Stimulated activated CD4-positive, alpha-beta T cell treated with anti-CD3 and anti-CD28 coated beads, Interleukin-2, amount 100 ng/mL, for 24 hours (primary cell): Measurements from ENCODE around the gene B3GNT7.
"Not testable (repeated sequence)": the region's sequence is repeated elsewhere in the genome, so short reads cannot be mapped to it uniquely, and the experiment has no call there.

Experiments used
- DNase-seq, 2 donors: peaks; one replicate each; pipeline ENCODE4 v3.0.0-alpha.2; 2020

The B3GNT7 gene

DNA sequence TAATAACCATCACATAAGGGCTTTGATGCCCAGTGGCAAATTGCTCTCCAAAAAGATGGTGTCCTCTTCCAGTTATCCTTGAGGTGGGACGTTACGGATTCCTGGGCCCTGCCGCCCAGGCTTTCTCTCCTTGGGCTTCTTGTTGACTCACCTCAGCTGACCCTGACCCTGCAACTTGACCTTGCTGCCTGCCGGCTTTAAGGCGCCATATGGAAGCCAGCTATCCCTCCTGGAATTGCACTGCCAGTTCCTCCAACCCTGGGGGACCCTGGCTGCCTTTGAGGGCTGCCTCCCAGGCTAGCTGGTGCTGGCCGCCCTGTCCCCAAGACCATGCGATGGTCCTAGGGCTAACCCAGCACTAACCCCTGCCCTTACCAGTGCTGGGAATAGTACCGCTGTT is 28.3 kb upstream of the B3GNT7 start:
- no peak for DNase-seq

DNA sequence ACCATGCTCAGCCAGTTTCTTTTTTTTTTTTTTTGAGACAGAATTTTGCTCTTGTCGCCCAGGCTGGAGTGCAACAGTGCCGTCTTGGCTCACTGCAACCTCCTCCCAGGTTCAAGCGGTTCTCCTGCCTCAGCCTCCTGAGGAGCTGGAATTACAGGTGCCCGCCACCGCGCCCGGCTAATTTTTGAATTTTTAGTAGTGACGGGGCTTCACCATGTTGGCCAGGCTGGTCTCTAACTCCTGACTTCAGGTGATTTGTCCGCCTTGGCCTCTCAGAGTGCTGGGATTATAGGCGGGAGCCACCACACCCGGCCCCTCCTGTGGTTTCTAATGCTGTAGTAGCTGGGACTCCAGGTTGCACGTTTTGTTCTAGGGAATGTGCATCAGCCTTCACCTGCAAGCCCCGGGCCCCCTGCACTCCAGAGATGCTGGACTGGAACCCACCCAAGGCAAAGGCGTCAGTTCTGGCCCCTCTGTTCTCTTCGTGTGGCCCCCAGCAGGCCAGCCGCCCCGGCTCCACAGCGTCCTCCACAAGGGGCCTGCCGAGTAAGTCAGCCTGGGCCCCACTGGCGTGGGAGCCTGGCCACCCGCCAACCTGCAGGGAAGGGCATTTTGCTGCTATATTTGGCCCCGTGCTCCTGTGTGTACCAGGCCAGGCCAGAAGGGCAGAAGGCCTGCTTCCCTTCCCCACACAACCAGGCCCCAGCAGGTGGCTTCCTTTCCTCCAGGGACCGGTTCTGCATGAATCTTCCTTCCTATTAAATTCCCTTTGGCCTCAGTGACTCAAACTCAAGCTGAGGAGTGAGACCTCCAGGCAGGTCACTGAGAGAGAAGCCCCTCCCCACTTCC is 25.7 kb upstream of the B3GNT7 start:
- DNase-seq = no peak

DNA sequence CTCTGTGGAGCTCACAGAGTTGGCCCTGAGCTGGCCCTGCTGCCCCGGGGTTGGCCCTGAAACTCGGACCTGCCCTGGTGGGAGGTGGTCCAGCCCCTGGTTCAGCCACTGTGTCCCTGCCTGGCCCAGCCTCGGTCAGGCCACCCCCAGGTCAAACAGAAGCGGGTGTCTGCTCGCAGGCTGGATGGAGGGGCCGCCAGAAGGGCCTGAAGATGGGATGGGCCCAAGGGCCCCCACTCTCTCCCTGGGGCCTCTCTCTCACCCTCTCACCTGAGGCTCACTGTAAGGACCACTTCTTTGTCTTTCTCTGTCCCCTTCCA is 25.1 kb upstream of the B3GNT7 start:
- DNase-seq = no peak

DNA sequence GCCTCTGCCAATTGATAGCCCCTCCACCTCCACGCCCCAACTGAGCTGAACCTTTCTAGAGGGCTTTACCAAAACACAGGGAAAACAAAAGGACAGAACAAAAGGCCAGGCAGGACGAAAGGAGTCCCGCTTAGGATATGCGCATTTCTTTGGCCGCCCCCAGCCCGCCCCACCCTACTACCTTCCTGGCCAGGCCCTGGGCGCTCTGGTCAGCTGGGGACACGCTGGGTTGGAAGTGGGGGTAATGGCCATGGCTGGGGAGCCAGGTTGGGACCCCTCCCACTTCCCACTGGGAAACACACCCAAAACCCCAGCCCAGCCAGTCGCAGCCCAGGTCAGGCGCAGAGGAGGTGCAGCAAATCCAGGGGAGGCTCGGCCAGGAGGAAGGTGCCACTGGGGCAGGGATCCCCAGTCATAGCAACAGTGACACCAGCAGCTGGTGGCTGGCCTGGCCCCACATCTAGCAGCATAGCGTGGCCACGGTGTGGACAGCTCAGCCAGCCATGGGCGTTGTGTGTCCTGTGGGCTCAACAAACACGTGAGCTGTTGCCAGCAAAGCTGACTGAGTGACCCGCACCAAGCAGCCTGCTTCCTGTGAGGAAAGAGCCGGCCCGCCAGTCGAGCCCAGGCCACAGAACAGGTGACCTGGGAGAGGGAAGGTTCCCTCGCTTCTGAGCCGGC is 24.6 kb upstream of the B3GNT7 start:
- DNase-seq = no peak

DNA sequence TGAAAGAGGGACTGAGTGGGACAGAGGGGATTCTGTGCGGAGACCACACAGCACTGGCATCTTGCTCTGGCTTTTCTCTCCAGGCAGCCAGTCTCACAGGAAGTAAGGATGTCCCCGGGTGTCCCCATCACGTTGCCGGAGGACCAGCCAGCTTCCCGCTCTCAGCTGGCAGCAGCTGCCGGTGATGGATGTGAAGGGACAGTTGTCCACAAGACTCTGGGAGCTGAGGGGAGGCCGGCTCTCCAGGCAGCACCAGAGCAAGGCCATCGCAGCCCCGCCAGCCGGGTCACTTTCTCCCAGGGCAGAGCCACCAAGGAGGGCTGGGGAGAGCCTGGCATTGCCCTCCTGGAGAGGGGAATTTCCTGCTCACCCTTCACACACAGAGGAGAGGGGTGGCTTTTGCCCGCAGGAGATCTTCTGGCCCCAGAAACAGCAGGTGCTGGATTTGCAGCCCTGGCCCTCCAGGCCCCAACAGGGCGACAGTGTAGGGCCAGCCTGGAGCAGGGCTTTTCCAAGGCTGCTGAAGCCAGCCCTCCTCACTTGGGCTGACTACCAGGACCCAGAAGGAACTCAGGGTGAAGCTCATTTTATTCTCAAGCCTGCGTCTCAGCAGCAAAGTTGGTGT is 24.0 kb upstream of the B3GNT7 start:
- DNase-seq = no peak

DNA sequence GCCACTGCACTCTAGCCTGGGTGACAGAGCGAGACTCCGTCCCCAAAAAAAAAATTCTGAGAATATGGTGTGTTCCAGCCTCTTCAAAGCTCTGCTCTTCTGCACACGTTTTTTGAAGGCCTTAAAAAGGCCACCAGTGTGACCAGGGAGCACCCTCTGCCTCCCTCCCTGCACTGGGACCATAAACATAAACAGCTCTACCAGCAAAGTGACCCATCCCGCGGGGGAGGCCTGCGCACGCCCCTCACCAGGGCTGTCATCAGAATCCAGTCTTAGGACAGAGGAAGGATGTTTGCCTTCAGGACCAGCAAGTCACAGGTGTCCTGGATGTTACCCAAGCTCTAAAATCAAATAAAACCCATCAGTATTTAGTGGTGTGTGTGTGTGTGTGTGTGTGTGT is 23.2 kb upstream of the B3GNT7 start:
- DNase-seq = no peak

DNA sequence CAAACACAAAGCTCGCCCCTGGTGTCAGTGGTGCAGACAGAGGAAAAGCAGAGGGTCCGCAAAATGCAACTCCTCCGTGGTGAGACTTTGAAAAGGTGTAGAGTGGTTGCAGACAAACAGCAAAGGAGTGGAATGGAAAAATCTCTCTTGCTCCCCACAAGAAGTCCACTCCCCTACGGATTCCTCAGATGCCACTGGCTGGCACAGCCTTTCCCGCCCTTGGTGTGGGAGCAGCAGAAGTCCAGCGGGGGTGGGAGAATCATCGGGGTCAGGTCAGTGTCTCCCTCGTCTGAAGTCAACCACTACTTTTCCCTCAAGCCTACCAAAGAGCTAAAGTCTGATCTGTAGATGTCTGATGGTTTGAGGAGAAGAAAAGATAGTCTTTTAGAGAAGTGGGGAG is 22.3 kb upstream of the B3GNT7 start:
- no peak for DNase-seq

DNA sequence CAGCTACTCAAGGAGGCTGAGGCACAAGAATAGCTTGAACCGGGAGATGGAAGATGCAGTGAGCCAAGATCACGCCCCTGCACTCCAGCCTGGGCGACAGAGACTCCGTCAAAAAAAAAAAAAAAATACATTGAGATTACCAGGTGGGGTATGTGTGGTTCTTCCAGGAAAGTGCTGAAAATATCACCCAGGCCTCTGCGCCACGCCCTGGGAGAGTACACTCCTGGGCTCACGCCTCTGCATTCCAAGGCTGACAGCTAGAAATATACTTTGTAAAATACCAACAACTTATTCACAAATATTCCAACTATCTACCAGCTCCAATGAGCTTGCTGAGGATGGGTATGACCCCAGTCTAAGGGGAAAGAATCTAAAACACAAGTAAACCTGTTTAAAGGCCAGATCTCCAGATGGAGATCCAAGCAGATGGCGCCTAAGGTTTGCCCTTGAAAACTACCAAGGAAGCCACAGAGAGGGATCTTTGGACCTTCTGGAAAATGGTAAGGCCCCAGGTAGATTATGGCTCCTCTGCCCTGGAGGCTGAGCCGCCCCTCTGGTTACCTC is 21.6 kb upstream of the B3GNT7 start:
- no peak for DNase-seq

DNA sequence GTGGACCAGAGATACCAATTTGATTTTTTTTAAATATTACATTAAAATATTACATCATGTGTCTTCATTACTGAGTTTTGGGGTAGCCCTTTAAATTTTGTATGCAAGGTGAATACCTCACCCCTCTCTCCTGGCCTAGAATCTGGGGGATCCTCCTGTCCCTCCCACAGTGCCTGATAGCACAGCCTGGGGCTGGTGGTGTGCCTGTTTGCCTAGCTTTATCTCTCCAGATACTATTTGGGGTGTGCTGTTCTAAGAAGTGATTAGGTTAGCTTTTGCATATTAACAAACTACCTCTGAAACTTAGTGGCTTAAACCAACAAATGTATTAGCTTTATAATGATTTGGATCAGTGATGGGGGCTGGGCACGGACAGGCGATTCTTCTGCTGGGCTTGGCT is 20.7 kb upstream of the B3GNT7 start:
- DNase-seq = no peak

DNA sequence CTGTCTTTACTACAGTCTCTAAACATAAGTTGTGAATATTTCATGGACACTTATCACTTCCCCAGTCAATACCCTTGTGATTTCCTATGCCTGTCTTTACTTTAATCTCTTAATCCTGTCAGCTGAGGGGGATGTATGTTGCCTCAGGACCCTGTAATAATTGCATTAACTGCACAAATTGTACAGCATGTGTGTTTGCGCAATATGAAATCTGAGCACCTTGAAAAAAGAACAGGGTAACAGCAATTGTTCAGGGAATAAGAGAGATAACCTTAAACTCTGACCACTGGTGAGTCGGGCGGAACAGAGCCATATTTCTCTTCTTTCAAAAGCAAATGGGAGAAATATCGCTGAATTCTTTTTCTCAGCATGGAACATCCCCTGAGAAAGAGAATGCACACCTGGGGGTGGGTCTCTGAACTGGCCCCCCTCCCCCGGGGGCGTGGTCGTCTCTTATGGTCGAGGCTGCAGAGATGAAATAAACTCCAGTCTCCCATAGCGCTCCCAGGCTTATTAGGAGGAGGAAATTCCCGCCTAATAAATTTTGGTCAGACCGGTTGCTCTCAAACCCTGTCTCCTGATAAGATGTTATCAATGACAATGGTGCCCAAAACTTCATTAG is 19.4 kb upstream of the B3GNT7 start:
- not testable (repeated sequence) for DNase-seq

DNA sequence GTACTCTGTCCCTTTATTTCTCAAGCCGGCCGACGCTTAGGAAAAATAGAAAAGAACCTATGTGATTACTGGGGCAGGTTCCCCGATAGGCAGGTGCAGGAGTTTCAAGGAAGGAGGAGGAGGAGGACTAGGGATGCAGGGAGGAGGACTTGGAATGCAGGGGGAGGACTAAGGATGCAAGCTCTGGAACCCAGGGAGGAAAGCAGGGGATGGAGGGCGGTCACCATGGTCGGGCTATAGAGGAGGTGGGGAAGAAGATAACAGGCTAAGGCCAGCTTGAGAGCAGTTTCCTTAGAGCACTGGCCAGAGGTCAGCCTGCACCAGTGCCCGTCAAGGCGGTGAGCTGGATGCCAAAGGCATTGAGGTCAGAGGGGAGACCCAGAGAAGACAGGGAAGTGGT is 18.7 kb upstream of the B3GNT7 start:
- no peak for DNase-seq

DNA sequence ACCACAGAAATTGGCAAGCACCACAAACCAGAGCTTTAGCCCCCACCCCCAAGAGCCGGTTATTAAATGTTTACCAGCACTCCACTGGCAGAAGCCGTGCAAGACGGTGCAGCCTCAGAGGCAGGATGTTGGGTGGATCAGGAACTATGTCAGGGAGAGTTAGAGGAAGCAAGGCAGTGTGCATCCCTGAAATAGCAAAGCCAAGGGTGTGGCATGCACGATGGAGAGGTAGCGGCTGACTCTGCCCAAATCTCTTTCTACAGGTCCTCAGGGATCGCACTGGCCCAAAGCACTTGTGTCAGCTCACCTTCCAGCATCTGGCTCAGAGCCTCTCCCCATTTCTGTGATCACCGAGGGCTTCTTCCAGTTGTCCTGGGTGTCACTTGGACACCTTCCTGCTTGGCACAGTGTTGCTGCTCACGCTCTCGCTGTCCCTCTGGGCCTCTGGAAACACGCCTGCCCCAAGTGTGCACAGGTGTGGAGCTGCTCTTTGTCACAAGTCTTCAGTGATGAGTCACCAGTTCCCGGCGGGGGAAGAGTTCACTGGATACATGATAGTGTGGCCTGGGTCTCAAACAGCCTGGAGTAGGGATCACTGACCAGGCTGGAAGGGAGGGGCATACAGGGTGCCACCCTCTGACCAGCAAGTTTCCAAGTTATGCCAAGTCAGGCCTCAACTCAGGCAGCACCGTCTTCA is 17.3 kb upstream of the B3GNT7 start:
- no peak for DNase-seq

DNA sequence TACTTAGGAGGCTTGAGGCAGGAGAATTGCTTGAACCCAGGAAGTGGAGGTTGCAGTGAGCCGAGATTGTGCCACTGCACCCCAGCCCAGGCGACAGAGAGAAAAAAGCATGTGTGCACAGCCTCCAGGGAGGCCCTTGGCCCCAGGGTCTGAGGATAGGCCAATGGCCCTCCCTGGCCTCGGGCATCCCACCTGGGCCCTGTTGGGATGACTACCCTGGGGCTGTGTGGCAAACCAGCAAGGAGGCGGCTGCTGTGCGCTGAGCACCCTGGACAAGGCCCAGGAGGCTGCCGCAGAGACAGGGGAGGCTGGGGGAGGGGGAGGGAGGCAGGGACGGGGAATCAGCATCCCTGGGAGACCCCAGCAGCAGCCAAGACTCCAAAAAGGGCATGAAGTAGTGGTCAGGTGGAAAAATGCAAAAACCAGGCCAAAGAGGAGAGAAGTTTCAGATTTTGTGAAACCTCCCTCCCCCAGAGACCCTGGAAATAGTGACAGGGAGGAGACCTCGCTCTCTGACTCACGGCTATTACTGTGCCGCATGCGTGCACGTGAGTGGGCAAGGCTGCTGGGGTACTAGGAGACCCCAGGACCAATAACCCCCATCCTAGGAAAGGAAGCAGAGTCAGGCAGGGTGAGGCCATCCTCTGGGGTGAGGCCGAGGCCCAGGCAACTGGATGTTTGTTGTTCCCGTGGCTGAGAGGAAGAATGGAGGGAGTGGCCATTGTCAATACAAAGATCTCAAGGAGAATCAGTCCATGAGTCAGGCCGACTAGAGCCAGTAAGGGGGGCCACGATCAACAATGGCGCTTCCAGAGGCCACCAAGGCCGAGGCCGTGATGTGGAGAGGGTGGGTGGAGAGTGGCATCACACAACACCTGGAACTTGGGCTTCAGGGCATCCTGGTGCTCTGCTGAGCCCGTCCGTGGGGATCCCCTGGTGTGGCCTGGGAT is 16.0 kb upstream of the B3GNT7 start:
- no peak for DNase-seq

DNA sequence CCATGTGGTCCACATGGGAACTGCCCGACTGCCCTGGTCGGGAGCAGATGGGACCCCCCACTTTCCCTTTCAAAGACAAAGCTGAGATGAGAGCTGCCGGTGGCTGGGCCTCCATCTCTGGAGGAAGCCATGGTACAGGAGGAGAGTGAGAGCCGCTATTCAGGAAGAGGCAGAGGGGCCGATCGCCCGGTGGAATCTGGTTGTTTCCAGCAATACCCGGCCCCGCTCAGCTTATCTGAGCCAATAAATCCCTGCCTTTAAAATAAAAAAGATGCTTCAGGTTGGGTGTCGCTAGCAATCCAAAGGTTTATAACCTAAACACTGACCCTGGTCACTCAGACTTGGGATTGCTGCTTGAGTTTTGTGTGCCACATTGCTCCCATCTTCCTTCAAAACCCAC is 15.2 kb upstream of the B3GNT7 start:
- no peak for DNase-seq

DNA sequence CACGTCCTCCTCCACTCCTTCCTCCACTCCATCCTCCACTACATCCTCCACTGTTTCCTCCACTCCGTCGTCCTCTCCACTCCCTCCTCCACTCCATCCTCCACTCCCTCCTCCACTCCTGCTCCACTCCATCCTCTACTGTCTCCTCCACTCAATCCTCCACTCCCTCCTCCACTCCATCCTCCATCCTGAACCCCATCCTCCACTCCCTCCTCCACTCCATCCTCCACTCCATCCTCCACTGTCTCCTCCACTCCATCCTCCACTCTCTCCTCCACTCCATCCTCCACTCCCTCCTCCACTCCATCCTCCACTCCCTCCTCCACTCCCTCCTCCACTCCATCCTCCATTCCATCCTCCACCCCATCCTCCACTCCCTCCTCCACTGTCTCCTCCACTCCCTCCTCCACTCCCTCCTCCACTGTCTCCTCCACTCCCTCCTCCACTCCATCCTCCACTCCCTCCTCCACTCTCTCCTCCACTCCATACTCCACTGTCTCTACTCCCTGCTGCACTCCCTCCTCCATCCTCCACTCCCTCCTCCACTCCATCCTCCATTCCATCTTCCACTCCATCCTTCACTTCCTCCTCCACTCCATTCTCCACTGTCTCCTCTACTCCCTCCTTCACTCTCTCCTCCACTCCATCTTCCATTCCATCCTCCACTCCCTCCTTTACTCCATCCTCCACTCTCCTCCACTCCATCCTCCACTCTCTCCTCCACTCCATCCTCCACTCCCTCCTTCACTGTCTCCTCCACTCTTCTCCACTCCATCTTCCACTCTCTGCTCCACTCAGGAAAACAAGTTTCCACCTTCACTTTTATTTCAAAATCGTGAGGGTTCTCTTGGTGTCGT is 14.3 kb upstream of the B3GNT7 start:
- no peak for DNase-seq

DNA sequence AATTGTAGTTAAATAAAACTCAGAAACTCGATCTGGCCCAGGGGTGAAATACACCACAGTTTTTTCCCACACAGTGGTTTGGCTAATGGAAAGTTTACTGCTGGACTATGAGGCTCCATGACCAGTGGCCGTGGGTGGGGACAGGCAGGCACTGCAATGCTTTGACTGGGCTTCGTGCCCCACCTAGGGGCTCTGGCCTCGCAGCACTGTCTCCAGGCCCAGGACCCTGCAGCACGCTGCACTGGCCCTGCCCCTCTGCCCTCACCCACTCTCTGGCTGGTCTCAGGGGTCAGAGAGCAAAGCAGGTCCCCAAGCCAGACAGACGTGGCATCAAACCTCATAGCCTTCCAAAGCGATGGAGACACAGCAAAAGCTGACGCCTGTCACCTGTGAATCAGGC is 13.4 kb upstream of the B3GNT7 start:
- no peak for DNase-seq

DNA sequence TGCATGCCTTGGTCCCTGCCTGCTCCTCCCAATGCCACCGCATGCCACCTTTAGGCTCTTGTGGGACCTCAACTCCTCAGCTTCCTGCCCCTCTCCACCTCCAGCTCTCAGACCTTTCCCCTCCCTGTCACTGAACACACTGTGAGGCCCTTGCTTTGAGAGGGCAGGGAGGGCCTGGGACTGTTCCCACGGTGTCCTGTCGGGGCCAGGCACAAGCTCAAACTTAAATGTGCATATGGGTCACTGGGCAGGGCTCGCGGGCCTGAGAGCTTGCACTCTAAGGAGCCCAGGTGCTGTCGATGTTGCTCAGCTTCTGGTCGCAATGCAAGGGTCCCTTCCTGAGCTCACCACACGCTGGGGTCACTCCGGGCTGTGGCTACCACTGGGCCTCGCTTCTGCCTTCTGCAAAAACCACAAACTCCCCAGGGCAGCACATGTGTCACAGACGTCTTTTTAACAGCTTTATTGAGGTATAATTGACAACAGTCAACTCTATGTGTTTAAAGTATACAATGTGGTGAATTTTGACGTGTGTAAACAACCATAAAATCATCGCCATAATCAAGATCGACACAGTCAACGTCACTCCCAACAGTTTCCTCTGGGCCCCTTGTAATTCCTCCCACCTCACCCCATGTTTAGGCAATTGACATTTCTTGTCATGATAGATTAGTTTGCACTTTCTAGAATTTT is 11.9 kb upstream of the B3GNT7 start:
- DNase-seq = no peak

DNA sequence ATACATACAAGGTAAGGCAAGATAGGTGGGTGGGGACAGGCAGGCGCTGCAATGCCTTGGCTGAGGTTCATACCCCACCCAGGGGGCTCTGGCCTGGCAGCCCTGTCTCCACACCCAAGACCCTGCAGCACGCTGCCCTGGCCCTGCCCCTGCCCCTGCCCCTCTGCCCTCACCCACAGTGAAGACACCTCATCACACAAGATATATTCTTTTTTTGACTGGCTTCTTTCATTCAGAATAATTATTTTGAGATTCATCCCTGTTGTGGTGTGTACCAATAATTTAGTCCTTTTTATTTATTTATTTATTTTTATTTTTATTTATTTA is 11.4 kb upstream of the B3GNT7 start:
- DNase-seq = no peak

DNA sequence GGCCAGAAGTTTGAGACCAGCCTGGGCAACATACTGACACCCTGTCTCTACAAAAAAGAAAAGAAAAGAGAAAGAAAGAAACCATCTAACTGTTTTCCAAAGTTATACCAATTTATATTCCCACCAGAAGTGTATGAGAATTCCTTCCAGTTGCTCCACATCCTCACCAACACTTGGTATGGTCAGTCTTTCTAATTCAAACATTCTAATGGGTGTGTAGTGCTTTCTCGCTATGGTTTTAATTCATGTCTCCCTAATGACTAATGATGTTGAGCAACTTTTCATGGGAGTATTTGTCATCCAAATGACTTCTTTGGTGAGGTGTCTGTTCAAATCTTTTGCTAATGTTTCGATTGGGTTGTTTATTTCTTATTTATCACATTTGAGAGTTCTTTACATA is 10.5 kb upstream of the B3GNT7 start:
- no peak for DNase-seq

DNA sequence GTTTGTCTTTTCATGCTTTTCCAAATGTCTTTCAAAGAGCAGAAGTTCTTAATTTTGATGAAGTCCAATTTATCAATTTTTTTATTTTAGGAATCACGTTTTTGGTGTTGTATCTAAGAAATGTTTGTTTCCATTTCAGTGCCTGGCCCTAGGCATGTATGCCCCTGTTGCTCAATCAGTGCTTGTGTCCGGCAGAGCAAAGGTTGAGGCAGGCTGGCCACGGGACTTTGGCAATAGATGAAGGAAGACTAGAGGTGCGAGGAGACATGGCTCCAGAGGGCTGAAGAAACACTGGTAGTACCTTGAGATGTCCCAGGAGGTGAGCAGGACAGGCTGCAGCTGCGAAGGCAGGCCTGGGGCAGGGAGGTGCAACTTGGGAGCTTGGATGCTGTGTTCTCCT is 10.1 kb upstream of the B3GNT7 start:
- DNase-seq = no peak
